ENCODE data around the gene RNASEH2B. TPM values are rescaled to one million over a fixed set of nuclear protein-coding genes. Genes with fewer than 3 reads are reported as not detected.

The RNASEH2B gene
- total RNA-seq: 10 to 100 TPM; 52.3 to 55.4 (median 53.4) TPM

DNA sequence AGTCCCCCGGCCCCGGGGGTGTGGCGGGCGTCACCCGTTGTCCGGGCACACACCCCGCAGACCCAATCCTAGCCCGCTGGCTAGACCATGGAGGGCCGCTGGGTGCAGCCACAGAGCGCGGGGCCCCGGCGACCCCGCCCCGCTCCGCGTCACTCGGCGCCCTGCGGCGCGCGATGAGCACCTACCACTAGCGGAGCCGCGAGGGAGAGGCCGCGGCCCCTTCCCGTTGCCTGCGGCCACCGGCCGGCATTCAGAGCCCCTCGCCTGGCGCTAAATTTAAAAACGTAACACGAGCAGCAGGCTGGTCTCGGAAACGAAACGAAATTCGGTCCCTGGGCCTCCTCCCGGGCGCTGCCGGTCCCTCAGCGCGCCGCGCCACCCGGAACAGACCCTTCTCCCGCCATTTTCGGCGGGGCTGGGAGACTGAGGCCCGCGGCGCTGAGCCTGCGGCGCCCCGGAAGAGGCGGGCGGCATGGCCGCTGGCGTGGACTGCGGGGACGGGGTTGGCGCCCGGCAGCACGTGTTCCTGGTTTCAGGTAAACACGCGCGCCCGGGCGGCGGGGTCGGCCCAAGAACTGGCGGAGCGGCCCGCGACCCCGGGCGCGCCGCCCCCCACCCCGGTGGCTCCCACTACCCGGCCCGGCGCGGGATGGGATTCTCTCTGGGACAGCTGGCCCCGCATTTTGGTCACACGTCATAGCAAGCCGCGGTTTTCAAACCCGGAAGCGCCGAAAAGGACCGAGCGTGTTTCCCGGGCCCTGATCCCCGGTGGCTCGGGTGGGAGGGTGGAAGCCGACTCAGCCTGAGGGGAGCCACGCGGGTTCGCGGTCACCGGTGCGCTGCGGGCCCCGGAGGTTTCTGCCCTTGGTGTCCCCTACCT, at the start of gene RNASEH2B:
Gene RNASEH2B (plus strand): TSS at position 187 of the 880 bp plus-strand sequence. CDS start 286 bp downstream, at position 473.
- Mint-ChIP-seq H3K27me3 (ENCODE audit: low read depth) (no peaks in the 10 kb centered on the region), H3K4me3 (peak within 1 kb of the TSS; percentile 95), H3K9me3 (no peaks in the 10 kb centered on the region), H3K36me3 (ENCODE audit: insufficient read depth) (no peaks in the 10 kb centered on the region), H3K4me1 (ENCODE audit: low read depth) (peaks cover 30% of the 10 kb centered on the region)
- DNase-seq (peak; percentile 61), ATAC-seq (peak; percentile 85 to 89)

- no peaks in the 10 kb centered on the region for H3K27me3 Mint-ChIP-seq (ENCODE audit: low read depth)
- DNase-seq (no peak), ATAC-seq (no peak)
- no peaks in the 10 kb centered on the region for H3K36me3 Mint-ChIP-seq (ENCODE audit: insufficient read depth)
- no peaks in the 10 kb centered on the region for H3K4me1 Mint-ChIP-seq (ENCODE audit: low read depth)
- H3K9me3 Mint-ChIP-seq: peaks cover 6% of the 10 kb centered on the region
- H3K4me3 Mint-ChIP-seq: no peak overlapping the region
Measured at GRCh38 chr13:50864492-50864891, 45.1 kb upstream of the RNASEH2B start.

DNA sequence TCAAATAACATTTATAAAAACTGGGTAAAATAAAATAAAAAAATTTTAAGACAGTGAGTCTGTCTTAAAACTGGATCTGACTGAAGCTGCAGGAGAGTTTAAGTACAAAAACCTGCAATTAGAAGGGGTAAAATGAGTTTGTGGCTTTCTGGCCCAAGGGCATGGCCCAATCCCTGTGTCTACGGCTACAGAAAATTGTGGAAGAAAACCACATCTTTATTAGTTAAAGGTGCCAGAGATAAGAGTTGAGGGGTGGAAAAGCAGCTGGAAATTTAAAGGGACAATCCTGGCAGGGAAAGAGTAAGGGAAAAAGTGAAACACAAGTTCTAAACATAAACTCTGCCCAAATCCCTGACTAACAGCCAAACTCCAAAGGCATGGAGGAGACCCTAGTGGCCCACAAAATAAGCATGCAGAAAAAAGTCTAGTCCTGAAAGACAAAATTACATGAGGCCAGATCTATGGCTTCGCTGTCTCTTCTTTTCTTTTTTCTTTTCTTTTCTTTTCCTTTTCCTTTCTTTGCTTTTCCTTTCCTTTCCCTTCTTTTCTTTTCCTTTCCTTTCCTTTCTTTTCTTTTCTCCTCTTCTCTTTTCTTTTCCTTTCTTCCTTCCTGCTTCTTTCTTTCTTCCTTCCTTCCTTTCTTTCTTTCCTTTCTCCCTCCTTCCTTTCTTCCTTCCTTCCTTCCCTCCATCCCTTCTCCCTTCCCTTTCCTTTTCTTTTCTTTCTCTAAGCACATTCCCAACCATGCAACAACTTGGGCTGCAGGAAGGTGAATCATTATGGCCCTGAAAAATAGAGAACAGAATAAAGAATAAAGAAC, 42.6 kb upstream of the RNASEH2B start:
- Mint-ChIP-seq H3K4me3 (no peak overlapping the region), H3K4me1 (ENCODE audit: low read depth) (no peaks in the 10 kb centered on the region), H3K9me3 (no peaks in the 10 kb centered on the region), H3K36me3 (ENCODE audit: insufficient read depth) (no peaks in the 10 kb centered on the region), H3K27me3 (ENCODE audit: low read depth) (no peaks in the 10 kb centered on the region)
- ATAC-seq (no peak), DNase-seq (no peak)

GRCh38 chr13:50867637-50867945, 42.0 kb upstream of the RNASEH2B start:
- DNase-seq: no peak
- H3K36me3 Mint-ChIP-seq (ENCODE audit: insufficient read depth): no peaks in the 10 kb centered on the region
- no peaks in the 10 kb centered on the region for H3K4me1 Mint-ChIP-seq (ENCODE audit: low read depth)
- no peak for ATAC-seq
- no peak overlapping the region for H3K4me3 Mint-ChIP-seq
- H3K27me3 Mint-ChIP-seq (ENCODE audit: low read depth): no peaks in the 10 kb centered on the region
- no peaks in the 10 kb centered on the region for H3K9me3 Mint-ChIP-seq

DNA sequence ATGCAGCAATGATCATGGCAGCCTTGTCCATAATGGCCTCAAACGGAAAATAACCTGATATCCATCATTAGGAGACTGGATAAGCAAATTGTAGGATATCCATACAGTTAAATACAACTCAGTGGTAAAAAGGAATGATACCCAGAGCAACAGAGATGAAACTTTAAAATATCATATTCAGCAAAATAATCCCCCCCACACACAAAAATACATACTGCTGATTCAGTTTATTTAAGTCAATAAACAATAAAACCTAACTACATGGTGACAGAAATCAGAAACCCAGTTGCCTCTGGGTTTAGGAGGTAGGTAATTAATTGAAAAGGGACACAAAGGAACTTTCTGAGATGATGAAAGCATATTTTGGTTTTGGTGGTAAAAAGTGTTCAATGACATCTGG, 38.2 kb upstream of the RNASEH2B start:
- no peak for DNase-seq
- ATAC-seq: no peak
- Mint-ChIP-seq H3K4me1 (ENCODE audit: low read depth) (no peaks in the 10 kb centered on the region), H3K9me3 (no peaks in the 10 kb centered on the region), H3K4me3 (no peak overlapping the region), H3K36me3 (ENCODE audit: insufficient read depth) (no peaks in the 10 kb centered on the region), H3K27me3 (ENCODE audit: low read depth) (no peaks in the 10 kb centered on the region)

DNA sequence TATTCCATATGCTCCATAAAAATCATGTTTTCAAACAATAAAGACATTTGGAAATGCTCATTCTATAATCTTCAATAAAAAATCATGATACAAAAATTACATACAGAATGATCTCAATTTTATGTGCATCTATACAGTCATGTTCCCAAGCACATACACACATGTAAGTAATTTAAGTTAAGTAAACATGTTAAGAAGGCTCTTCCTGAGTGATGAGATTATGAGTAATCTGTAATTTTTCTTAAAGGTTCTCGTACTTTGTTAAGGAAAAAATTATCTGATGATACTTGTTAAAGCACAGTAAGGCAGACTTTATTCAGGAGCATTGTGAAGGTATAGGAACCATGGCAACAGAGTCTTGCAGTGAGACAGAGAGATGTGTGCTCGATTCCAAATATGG, 36.1 kb upstream of the RNASEH2B start:
- ATAC-seq (no peak), DNase-seq (no peak)
- no peaks in the 10 kb centered on the region for H3K36me3 Mint-ChIP-seq (ENCODE audit: insufficient read depth)
- H3K27me3 Mint-ChIP-seq (ENCODE audit: low read depth): no peaks in the 10 kb centered on the region
- H3K4me1 Mint-ChIP-seq (ENCODE audit: low read depth): no peaks in the 10 kb centered on the region
- no peaks in the 10 kb centered on the region for H3K9me3 Mint-ChIP-seq
- H3K4me3 Mint-ChIP-seq: no peak overlapping the region

DNA sequence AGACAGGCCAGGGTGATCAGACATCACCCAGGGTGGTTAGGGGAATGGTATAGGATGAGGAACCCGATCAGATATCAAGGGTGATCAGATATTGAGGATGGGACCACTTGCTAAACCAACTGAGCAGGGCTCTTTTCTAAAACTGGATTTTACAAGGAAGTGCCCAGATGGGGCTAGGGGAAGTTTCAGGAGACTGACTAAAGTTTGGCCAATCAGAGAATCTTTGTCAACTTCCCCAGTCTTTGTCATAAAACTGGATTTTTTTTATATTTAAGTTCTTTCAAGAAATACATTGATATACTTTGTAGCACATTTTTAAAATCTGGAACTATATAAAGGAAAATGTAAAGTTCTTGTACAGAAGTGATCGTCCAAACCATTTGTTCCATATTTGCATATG, 35.6 kb upstream of the RNASEH2B start:
- no peak for ATAC-seq
- no peaks in the 10 kb centered on the region for H3K27me3 Mint-ChIP-seq (ENCODE audit: low read depth)
- H3K9me3 Mint-ChIP-seq: no peaks in the 10 kb centered on the region
- H3K36me3 Mint-ChIP-seq (ENCODE audit: insufficient read depth): no peaks in the 10 kb centered on the region
- H3K4me3 Mint-ChIP-seq: no peak overlapping the region
- no peak for DNase-seq
- H3K4me1 Mint-ChIP-seq (ENCODE audit: low read depth): no peaks in the 10 kb centered on the region

DNA sequence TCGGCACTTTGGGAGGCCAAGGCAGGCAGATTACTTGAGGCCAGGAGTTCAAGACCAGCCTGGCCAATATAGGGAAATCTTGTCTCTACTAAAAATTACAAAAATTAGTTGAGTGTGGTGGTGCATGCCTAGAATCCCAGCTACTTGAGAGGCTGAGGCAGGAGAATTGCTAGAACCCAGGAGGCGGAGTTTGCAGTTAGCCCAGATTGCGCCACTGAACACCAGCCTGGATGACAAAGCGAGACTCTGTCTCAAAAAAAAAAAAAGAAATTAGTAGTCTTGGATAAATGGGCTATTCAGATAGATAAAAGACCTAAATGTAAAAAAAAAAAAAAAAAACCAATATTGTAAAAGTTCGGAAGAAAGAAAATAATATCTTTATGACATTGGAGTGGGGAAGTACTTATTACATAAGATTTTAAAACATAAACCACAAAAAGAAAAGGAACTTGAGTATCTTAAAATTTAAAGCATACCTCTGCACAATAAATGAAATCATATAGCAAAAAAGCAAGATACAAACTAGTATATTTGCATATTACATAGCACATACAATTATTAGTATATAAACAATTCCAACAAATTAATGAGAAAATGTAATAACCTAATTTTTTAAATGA, 26.7 kb upstream of the RNASEH2B start:
- Mint-ChIP-seq H3K36me3 (ENCODE audit: insufficient read depth) (peaks cover 2% of the 10 kb centered on the region), H3K4me3 (no peak overlapping the region), H3K9me3 (peaks cover 3% of the 10 kb centered on the region), H3K4me1 (ENCODE audit: low read depth) (no peaks in the 10 kb centered on the region), H3K27me3 (ENCODE audit: low read depth) (peaks cover 4% of the 10 kb centered on the region)
- ATAC-seq: no peak
- DNase-seq: no peak

DNA sequence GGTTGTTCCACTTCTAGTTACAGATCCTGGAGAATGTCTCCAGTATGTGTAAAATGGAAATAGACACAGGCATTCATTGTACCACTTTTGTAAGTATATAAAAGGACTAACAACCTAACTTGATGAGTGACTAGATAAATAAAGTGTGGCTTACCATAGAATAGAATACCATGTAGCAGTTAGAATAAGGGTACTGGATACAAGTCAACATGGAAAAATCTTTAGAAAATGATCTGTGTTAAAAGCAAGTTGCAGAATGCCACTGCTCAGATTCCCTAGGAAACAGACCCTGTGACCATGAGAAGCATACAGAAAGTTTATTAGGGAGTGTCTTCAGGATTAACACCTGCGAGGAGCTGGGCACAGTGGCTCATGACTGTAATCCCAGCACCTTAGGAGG, 25.9 kb upstream of the RNASEH2B start:
- DNase-seq: no peak
- no peaks in the 10 kb centered on the region for H3K4me1 Mint-ChIP-seq (ENCODE audit: low read depth)
- peaks cover 2% of the 10 kb centered on the region for H3K36me3 Mint-ChIP-seq (ENCODE audit: insufficient read depth)
- H3K4me3 Mint-ChIP-seq: no peak overlapping the region
- peaks cover 4% of the 10 kb centered on the region for H3K27me3 Mint-ChIP-seq (ENCODE audit: low read depth)
- H3K9me3 Mint-ChIP-seq: peaks cover 3% of the 10 kb centered on the region
- no peak for ATAC-seq

- peaks cover 3% of the 10 kb centered on the region for H3K9me3 Mint-ChIP-seq
- no peak for ATAC-seq
- DNase-seq: no peak
- H3K4me3 Mint-ChIP-seq: no peak overlapping the region
- H3K36me3 Mint-ChIP-seq (ENCODE audit: insufficient read depth): peaks cover 2% of the 10 kb centered on the region
- H3K4me1 Mint-ChIP-seq (ENCODE audit: low read depth): peaks cover 3% of the 10 kb centered on the region
- peaks cover 4% of the 10 kb centered on the region for H3K27me3 Mint-ChIP-seq (ENCODE audit: low read depth)
Measured at GRCh38 chr13:50884265-50884664, 25.3 kb upstream of the RNASEH2B start.

- Mint-ChIP-seq H3K27me3 (ENCODE audit: low read depth) (no peaks in the 10 kb centered on the region), H3K9me3 (peaks cover 3% of the 10 kb centered on the region), H3K36me3 (ENCODE audit: insufficient read depth) (no peaks in the 10 kb centered on the region), H3K4me1 (ENCODE audit: low read depth) (peaks cover 22% of the 10 kb centered on the region), H3K4me3 (no peak overlapping the region)
- no peak for DNase-seq
- no peak for ATAC-seq
Measured at GRCh38 chr13:50887151-50887550, 22.4 kb upstream of the RNASEH2B start.

DNA sequence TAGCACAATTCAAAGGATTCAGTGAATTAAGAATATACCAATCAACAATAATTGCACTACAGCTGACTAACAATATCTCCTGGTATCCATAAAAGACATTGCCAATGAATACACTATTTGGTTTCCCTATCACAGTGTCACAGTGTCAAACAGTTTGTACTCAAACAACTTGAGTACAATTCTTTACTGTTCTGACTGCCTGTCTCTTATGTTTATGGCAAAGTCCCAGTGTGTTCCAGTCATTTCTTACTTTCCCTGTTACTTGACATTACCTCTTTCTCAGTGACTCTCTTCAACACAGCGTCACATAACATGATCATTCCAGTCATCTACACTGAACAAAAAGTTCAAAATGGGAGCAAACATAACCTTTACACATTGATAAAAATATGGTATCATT, 21.2 kb upstream of the RNASEH2B start:
- no peaks in the 10 kb centered on the region for H3K36me3 Mint-ChIP-seq (ENCODE audit: insufficient read depth)
- peaks cover 32% of the 10 kb centered on the region for H3K4me1 Mint-ChIP-seq (ENCODE audit: low read depth)
- DNase-seq (no peak), ATAC-seq (no peak)
- no peaks in the 10 kb centered on the region for H3K27me3 Mint-ChIP-seq (ENCODE audit: low read depth)
- no peaks in the 10 kb centered on the region for H3K9me3 Mint-ChIP-seq
- H3K4me3 Mint-ChIP-seq: no peak overlapping the region

DNA sequence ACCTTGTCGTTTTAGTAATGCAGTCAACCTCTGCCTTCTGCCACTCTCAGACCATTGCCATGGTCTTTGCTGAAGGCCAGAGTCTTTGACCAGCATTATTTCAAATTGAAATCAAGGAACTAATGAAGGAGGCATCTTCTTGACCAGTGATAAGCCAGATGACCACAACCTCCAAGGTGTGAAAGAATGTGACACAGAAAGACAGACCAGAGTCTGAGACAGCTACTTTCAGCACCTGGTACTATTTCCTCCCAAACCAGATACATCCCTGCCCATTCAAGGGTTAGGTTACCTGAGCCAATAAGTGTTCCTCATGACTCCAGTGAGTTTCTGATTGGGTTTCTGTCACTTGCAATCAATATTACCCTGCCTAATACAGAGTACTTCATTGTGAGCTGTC, 20.3 kb upstream of the RNASEH2B start:
- no peak for ATAC-seq
- H3K27me3 Mint-ChIP-seq (ENCODE audit: low read depth): no peaks in the 10 kb centered on the region
- DNase-seq: no peak
- peaks cover 41% of the 10 kb centered on the region for H3K4me1 Mint-ChIP-seq (ENCODE audit: low read depth)
- no peak overlapping the region for H3K4me3 Mint-ChIP-seq
- H3K36me3 Mint-ChIP-seq (ENCODE audit: insufficient read depth): peaks cover 2% of the 10 kb centered on the region
- no peaks in the 10 kb centered on the region for H3K9me3 Mint-ChIP-seq

DNA sequence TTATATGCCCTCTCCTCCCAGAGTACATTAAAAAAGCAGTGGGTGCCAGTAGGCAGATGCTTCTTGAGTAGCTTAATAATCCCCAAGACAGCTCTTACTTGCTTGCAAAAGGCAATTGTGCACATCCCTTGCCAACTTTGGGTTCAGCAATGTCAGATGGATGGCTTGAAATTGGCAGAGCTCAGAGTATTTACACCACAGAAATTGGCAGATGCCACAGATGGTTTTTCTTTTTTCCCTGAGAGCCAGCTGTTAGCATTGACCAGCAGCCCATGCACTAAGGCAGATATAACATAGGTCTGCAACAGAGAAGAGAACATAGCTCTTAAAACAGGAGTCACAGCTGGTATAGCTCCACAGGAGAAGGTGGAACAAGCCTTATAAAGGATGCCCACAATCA, 18.4 kb upstream of the RNASEH2B start:
- Mint-ChIP-seq H3K9me3 (peaks cover 4% of the 10 kb centered on the region), H3K27me3 (ENCODE audit: low read depth) (no peaks in the 10 kb centered on the region), H3K36me3 (ENCODE audit: insufficient read depth) (peaks cover 8% of the 10 kb centered on the region), H3K4me1 (ENCODE audit: low read depth) (peaks cover 47% of the 10 kb centered on the region), H3K4me3 (no peak overlapping the region)
- DNase-seq (no peak), ATAC-seq (no peak)
